Stimulated activated naive CD8-positive, alpha-beta T cell treated with anti-CD3 and anti-CD28 coated beads, Interleukin-15, amount 100 ng/mL, for 72 hours (primary cell): Measurements from ENCODE around the gene PDE8B.

ENCODE experiments used
- ATAC-seq: fragments of 150-1000 bp; cut with Tn5 transposase; 2 replicates; pipeline ENCODE4 v1.10.0; 2021; ENCODE audit warnings: mild to moderate bottlenecking, moderate library complexity
- DNase-seq, 2 donors: peaks; one replicate each; pipeline ENCODE4 v3.0.0; 2021 to 2022
- H3K27ac Mint-ChIP-seq, 2 donors: one replicate each; pipeline ENCODE4 v1.8.0; 2022; ENCODE audit warnings: mild to moderate bottlenecking in 2 of 2, mixed read lengths in 2 of 2, moderate library complexity in 2 of 2
- H3K27me3 Mint-ChIP-seq: one replicate; pipeline ENCODE4 v1.8.0; 2022; ENCODE audit warnings: mixed read lengths
- H3K4me1 Mint-ChIP-seq: one replicate; pipeline ENCODE4 v1.8.0; 2022; ENCODE audit warnings: mild to moderate bottlenecking, mixed read lengths
- H3K4me3 Mint-ChIP-seq, 2 donors: one replicate each; pipeline ENCODE4 v1.8.0; 2022; ENCODE audit warnings: mild to moderate bottlenecking in 2 of 2, mixed read lengths in 2 of 2, moderate library complexity in 1 of 2
- H3K9me3 Mint-ChIP-seq, 2 donors: one replicate each; pipeline ENCODE4 v1.8.0; 2022; ENCODE audit warnings: mixed read lengths in 2 of 2

The PDE8B gene

DNA sequence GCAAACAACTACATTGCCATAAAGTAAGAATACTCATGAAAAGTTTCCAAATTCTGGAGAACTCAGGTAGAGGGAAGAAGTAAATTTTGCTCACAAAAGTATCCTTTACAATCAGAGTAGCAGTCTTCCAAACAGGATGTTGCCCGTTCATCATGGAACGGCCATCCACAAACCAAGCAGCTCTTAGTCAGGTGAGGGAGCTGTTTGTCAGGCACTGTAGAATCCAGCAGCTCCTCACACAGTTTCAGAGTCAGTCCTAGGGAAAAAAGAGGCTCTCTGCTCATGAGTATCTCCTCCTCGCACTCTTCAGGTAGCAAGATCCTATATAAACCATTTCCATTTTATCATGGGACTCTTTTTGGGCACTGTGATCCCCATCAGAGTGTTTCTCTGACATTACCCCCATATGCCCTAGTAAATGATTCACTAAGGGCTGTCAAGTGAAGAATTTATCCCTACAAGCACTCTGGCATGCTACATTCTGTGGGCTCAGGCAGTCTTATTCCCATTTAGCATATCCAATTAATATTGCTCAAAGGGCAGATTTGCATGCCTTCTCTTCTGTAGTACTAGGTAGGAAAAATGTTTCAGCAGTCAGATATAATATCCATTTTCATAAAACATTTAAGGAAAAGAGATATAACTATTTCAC lies 183.7 kb downstream of the PDE8B start:
- H3K27ac Mint-ChIP-seq, result no peak overlapping the region
- no peaks in the 10 kb centered on the region for H3K9me3 Mint-ChIP-seq
- no peak for DNase-seq
- H3K27me3 Mint-ChIP-seq, result peaks cover 15% of the 10 kb centered on the region
- H3K4me3 Mint-ChIP-seq, result no peak overlapping the region
- no peak for ATAC-seq
- H3K4me1 Mint-ChIP-seq, result peaks cover 9% of the 10 kb centered on the region

DNA sequence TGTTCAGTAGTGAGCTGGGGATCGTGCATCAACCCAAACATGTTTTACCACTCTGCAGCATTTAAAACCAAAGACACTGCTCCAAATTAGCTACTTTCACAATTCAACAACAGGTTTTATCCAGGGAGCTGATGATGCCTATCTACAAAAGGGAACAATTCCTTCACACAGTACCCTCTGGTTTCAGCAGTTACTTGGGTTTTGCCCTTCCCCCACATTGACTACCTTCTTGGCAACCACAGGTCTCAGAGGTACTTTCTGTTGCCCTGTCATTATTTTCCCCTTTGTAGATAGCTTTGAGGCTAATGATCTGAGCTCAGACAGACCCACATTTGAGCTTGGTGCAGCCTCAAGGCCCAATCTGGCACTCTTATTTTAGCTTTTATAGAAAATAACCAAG lies 185.5 kb downstream of the PDE8B start:
- Mint-ChIP-seq H3K27ac (no peak overlapping the region), H3K4me1 (peaks cover 9% of the 10 kb centered on the region), H3K4me3 (no peak overlapping the region), H3K27me3 (peaks cover 14% of the 10 kb centered on the region), H3K9me3 (no peaks in the 10 kb centered on the region)
- peak in 1 of 2 donors; percentile 13 for DNase-seq
- ATAC-seq, result peak; percentile 84

DNA sequence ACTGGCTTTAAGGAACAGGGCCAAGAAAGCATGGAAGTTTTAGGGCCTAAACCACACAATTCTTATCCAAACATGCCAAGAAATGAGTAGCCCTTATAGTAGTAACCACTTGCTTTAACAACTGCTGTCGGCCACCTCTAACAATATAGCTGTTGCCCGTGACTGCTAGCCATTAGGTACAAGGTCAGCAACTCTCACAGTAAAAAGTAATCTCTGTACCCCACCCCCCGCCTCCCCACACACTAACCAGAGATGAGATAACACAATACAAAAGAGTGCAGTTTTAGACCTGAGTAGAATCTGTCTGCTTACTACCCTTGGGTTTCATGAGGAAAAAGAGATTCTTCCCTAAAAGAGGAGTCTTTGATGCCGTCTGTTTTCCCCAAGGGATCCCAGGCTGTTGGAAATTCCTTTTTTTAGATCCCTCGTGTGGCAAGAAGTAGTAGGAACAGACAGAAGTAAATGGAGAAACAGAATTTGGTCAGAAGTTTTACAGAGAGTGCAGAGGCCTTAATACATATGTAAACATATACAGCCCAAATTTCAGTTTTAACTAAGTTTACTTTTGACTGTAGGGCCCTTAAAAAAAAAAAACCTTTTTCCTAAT lies 187.3 kb downstream of the PDE8B start:
- Mint-ChIP-seq H3K9me3 (no peaks in the 10 kb centered on the region), H3K27me3 (peaks cover 16% of the 10 kb centered on the region), H3K4me3 (no peak overlapping the region), H3K27ac (no peak overlapping the region), H3K4me1 (peaks cover 9% of the 10 kb centered on the region)
- DNase-seq (no peak), ATAC-seq (no peak)

- no peak for DNase-seq
- Mint-ChIP-seq H3K27me3 (peaks cover 16% of the 10 kb centered on the region), H3K27ac (no peak overlapping the region), H3K4me3 (no peak overlapping the region), H3K9me3 (no peaks in the 10 kb centered on the region), H3K4me1 (peaks cover 9% of the 10 kb centered on the region)
- ATAC-seq, result no peak
Measured at GRCh38 chr5:77398458-77398857, 188.0 kb downstream of the PDE8B start.

DNA sequence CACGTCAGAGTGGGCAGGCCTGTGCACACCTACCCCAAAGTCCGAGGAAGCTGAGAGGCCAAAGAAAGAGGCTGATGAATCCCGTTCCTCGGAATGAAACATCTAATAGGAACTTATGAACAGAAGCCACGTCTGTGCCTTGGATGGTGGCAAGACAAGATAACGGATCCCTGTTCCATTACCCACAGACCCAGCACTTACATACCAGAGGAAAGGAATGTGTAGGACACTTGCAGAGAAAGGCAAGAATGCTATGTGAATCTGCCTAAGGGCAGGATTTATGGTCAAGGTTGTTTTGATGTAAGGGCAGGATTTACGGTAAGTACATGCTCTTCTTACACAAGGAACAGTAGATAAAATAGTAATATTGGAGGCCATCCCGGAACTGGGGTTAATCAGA lies 188.4 kb downstream of the PDE8B start:
- no peak overlapping the region for H3K27ac Mint-ChIP-seq
- H3K4me1 Mint-ChIP-seq, result peaks cover 9% of the 10 kb centered on the region
- ATAC-seq (no peak), DNase-seq (no peak)
- H3K27me3 Mint-ChIP-seq, result peaks cover 16% of the 10 kb centered on the region
- no peaks in the 10 kb centered on the region for H3K9me3 Mint-ChIP-seq
- H3K4me3 Mint-ChIP-seq, result no peak overlapping the region

DNA sequence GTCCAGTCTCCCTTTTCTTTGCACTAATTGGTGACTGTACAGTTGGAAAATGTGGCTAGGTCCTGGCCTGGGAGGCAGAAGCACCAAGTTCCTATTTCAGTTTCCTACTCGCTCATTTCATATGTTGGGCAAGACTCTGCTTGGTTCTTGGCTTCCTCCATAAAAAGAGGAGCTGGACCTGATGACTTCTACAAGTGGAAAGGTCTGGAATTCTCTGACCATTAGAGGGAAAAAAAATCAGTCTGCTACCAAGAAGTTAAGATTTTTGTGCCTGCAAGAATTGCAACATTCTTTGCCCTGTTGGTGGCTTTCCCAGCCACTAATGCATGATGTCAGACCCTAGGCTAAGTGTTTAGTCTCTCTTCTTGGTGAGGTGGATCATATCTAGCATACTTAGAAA lies 190.2 kb downstream of the PDE8B start:
- H3K27me3 Mint-ChIP-seq, result peaks cover 22% of the 10 kb centered on the region
- ATAC-seq (no peak), DNase-seq (no peak)
- H3K4me3 Mint-ChIP-seq, result no peak overlapping the region
- H3K4me1 Mint-ChIP-seq, result peaks cover 9% of the 10 kb centered on the region
- H3K27ac Mint-ChIP-seq, result no peak overlapping the region
- H3K9me3 Mint-ChIP-seq, result no peaks in the 10 kb centered on the region

DNA sequence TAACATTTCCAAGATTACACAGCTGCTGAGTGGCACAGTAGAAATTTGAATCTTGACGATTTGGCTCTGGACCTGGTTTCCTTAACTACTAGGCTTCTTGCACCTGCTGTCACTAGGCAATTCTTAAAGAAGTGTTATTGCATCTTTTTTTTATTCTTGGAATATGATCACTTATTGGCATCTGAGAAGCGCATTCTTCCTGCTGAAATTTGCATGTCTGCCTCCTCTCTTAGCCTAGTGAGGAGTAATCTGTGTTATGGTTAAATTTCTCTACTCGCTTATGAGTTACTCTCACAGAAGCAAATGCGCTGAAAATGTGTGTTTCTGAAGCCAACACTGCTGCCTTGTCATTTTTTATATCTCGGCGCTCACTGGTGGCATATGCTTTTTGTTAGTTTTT lies 192.3 kb downstream of the PDE8B start:
- H3K27ac Mint-ChIP-seq, result no peak overlapping the region
- H3K4me3 Mint-ChIP-seq, result no peak overlapping the region
- no peak for DNase-seq
- peaks cover 25% of the 10 kb centered on the region for H3K27me3 Mint-ChIP-seq
- H3K4me1 Mint-ChIP-seq, result no peaks in the 10 kb centered on the region
- ATAC-seq, result no peak
- no peaks in the 10 kb centered on the region for H3K9me3 Mint-ChIP-seq

- no peak for ATAC-seq
- Mint-ChIP-seq H3K27me3 (peaks cover 10% of the 10 kb centered on the region), H3K9me3 (no peaks in the 10 kb centered on the region), H3K4me1 (no peaks in the 10 kb centered on the region), H3K27ac (no peak overlapping the region), H3K4me3 (no peak overlapping the region)
- DNase-seq, result no peak
Measured at GRCh38 chr5:77407152-77407551, 196.7 kb downstream of the PDE8B start.

DNA sequence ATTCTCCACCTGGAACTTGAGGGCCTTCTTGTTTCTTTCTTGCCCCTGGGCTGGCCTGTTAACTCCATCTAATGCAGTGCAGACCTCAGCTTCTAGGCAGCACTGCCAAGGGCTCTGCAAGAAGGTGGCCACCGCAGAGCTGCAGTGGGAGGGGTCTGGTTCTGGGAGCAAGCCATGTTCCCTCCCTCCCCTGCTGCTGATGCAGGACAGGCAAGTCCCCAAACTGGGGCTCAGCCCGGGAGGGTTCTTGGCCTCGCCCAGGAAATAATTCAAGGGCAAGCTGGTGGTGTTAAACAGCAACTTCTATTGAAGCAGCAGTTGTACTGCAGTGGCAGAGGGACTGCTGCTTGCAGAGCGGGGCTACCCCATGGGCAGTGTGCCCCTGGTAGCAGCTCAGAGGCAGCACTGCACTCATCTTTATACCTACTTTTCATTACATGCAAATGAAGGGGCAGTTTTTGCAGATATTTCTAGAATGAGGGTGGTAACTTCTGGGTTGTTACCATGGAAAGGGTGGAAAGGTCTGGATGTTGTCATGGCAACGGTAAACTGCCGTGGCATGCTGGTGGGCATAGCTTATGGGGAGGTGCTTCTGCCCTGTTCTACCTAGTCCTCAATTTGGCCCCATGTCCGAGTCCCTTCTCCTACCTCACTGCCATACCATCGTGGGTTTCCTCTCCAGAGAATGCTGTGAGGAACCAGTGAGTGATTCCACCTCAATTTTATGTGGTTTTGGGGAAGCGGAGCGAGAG lies 199.6 kb downstream of the PDE8B start:
- H3K9me3 Mint-ChIP-seq, result no peaks in the 10 kb centered on the region
- no peak for DNase-seq
- H3K4me1 Mint-ChIP-seq, result no peaks in the 10 kb centered on the region
- H3K4me3 Mint-ChIP-seq, result no peak overlapping the region
- ATAC-seq, result no peak
- peaks cover 23% of the 10 kb centered on the region for H3K27me3 Mint-ChIP-seq
- no peak overlapping the region for H3K27ac Mint-ChIP-seq

DNA sequence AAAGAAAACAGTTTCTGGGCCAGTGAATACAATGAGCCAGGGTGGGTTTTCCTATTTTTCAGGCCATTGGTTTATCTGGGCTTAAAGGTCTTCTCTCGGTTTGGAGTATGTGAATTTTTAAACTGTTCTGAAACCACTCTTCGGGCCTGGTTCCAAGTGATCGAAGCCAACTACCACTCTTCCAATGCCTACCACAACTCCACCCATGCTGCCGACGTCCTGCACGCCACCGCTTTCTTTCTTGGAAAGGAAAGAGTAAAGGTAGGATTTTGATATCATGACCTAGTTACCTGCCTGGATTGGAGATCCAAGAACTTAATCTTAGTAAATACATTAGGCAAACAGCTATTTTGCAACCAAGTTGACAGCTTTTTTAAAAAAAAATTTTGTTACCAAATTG lies 202.6 kb downstream of the PDE8B start:
- Mint-ChIP-seq H3K9me3 (no peaks in the 10 kb centered on the region), H3K27ac (no peak overlapping the region), H3K27me3 (peaks cover 29% of the 10 kb centered on the region), H3K4me3 (no peak overlapping the region), H3K4me1 (no peaks in the 10 kb centered on the region)
- DNase-seq (no peak), ATAC-seq (no peak)

- H3K4me3 Mint-ChIP-seq, result no peak overlapping the region
- no peak for DNase-seq
- no peak for ATAC-seq
- H3K9me3 Mint-ChIP-seq, result no peaks in the 10 kb centered on the region
- H3K27ac Mint-ChIP-seq, result peak overlapping the region in 1 of 2 donors; percentile 58
- no peaks in the 10 kb centered on the region for H3K4me1 Mint-ChIP-seq
- H3K27me3 Mint-ChIP-seq, result peaks cover 37% of the 10 kb centered on the region
Measured at GRCh38 chr5:77418162-77418561, 207.7 kb downstream of the PDE8B start.

DNA sequence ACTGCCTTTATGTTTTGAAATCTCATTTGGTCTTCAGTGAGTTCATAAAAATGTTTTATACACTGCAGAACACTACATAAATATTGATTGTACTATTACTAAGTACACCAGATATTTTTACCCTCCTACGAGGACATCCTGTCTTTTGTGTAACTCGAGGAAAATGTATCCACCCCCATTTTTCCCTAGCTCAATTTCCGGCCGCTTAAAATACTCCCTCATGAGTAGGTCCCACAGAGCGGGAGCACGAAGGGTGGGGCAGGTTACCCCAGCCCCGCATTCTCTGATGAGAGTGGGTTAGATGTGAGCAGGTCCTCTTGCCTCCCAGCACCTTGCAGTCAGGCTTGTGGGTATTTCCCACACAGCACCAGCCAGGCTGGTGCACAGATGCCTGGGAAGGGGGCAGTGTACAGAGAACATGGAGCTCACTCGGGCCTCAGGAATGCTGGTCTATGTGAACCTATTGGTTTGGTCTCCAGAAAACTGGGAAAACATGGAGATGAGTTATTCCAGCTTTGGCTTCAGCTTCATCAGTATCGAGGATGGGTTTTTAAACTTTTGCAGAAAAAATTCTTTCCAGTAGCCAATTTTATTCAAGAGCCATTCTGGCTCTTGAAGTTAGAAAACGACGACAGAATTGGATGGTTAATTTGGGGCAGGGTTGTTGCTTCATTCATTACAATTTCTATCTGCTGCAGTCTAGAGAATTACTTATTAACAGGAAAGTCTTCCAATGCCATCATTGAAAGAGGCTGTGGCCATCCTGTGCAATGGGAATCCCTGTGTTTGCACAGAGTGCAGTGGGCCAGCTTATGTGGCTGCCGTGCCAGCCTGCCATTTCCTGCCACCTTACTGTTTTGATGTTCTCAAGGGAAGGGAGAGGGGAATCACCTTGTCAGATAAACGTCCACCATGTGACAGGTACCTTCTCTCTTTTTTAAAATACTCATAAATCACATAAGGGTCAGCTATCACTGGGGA lies 208.4 kb downstream of the PDE8B start:
- peaks cover 32% of the 10 kb centered on the region for H3K27me3 Mint-ChIP-seq
- H3K4me3 Mint-ChIP-seq, result no peak overlapping the region
- H3K27ac Mint-ChIP-seq, result peak overlapping the region in 1 of 2 donors; percentile 58
- no peak for ATAC-seq
- no peaks in the 10 kb centered on the region for H3K9me3 Mint-ChIP-seq
- DNase-seq, result no peak
- H3K4me1 Mint-ChIP-seq, result no peaks in the 10 kb centered on the region

DNA sequence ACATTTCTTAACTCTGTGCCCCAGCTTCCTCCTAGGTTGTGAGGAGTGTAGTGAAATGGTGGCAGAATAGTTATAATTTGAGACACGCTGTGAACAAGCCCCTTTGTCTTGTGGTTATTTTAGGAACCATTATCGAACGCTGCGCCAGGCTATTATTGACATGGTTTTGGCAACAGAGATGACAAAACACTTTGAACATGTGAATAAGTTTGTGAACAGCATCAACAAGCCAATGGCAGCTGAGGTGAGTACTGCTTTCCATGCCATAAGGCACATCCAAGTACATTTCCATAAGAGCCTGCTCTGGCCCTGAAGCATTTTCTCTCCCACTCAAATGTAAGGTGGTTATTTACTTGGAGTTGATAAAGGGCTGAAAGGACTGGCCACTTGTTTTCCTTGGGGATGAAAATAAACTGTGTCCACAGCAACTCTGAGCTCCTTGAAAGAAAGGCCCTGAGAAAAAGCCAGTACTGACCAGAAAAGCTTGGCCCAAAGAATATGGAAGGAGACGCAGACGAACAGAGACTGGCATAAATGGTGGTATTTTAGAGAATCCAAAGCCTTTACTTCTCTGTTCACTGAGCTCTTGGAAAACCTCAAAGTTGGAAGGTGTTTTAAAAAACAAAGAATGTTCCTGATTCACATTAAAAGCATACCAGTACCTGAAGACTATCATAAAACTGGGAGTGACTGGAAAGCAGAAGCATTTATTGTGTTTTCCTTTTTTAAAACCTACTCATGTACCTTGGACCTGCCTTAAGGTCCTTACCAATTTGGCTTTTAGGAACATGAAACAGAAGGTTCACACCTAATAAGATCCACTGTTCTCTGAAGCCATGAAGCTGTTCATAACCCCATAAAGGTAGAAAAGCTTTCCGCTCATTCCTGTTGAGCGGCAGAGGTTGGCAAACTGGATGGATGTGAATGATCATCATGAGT lies 209.4 kb downstream of the PDE8B start:
- H3K4me3 Mint-ChIP-seq, result no peak overlapping the region
- H3K27ac Mint-ChIP-seq, result no peak overlapping the region
- no peaks in the 10 kb centered on the region for H3K4me1 Mint-ChIP-seq
- no peaks in the 10 kb centered on the region for H3K9me3 Mint-ChIP-seq
- peaks cover 24% of the 10 kb centered on the region for H3K27me3 Mint-ChIP-seq
- DNase-seq (no peak), ATAC-seq (no peak)

GRCh38 chr5:77420940-77421339 lies 210.5 kb downstream of the PDE8B start:
- no peak overlapping the region for H3K4me3 Mint-ChIP-seq
- H3K4me1 Mint-ChIP-seq, result no peaks in the 10 kb centered on the region
- ATAC-seq, result no peak
- no peaks in the 10 kb centered on the region for H3K9me3 Mint-ChIP-seq
- H3K27me3 Mint-ChIP-seq, result peaks cover 24% of the 10 kb centered on the region
- DNase-seq, result no peak
- H3K27ac Mint-ChIP-seq, result no peak overlapping the region
